Endothelial cell of umbilical vein (primary cell): ENCODE data around the gene TSSC4. TPM values are rescaled to one million over a fixed set of nuclear protein-coding genes. Genes with fewer than 3 reads are reported as not detected.

Experiments
- BruUV-seq: library from RNA; stranded (reverse); fragments of 400-500 nt; replicated peaks from 2 replicates; lab custom pipeline; 2021; lab: Mats Ljungman, UMichigan
- CTCF ChIA-PET: fragments of 300-600, 350-600 bp; sonication (Branson Sonifier 250); formaldehyde crosslinking; loops from one replicate; lab custom pipeline; 2021; ENCODE audit warnings: antibody characterized with exemption, inconsistent platforms; lab: Charles Lee
- POLR2A ChIA-PET: fragments of 300-600, 350-600 bp; sonication (Branson Sonifier 250); formaldehyde crosslinking; loops from one replicate; lab custom pipeline; 2021; ENCODE audit warnings: antibody characterized with exemption, inconsistent platforms; lab: Charles Lee
- DNase-seq: peaks from one replicate; pipeline ENCODE4 v3.0.0-alpha.2; 2011; ENCODE audit warnings: low read depth, low spot score
- FAIRE-seq: peaks from 2 replicates; lab custom pipeline; 2011; peaks lifted over from hg19 to GRCh38; lab: Jason Lieb, UNC
- H2AFZ ChIP-seq: 2 replicates; pipeline ENCODE4 v1.6.0; 2012; ENCODE audit warnings: low read depth, low read length, control low read depth, inconsistent platforms
- H3K27ac ChIP-seq: 2 replicates; pipeline ENCODE4 v1.5.1; 2011; ENCODE audit warnings: low read depth, mild to moderate bottlenecking, control low read depth, low read length, moderate library complexity; ENCODE audit not compliant: insufficient read depth
- H3K27me3 ChIP-seq, 2 experiments: 2 replicates each; pipeline versions ENCODE4 v1.6.0 to v1.6.1; 2011; ENCODE audit warnings: low read length in 2 of 2, mixed read lengths in 1 of 2; ENCODE audit not compliant: control insufficient read depth in 2 of 2, insufficient read depth in 2 of 2
- H3K36me3 ChIP-seq, 2 experiments: 2 replicates in 1 of 2; 3 replicates in 1 of 2; pipeline ENCODE4 v1.5.1; 2011; ENCODE audit warnings: low read length in 2 of 2, mild to moderate bottlenecking in 1 of 2, moderate library complexity in 1 of 2; ENCODE audit not compliant: control insufficient read depth in 2 of 2, insufficient read depth in 2 of 2; ENCODE audit errors: extremely low read depth in 1 of 2
- H3K4me1 ChIP-seq: 3 replicates; pipeline ENCODE4 v1.5.1; 2011; ENCODE audit warnings: mild to moderate bottlenecking, low read length; ENCODE audit not compliant: control insufficient read depth, insufficient read depth; ENCODE audit errors: extremely low read depth
- H3K4me2 ChIP-seq: 2 replicates; pipeline ENCODE4 v1.6.1; 2011; ENCODE audit warnings: low read length, control low read depth, mixed read lengths; ENCODE audit not compliant: insufficient read depth
- H3K4me3 ChIP-seq, 3 experiments: fragments of 200-600 bp in 1 of 3; sonication (generic), shearing (Covaris generic) in 1 of 3; replicated peaks in 1 of 3; 2 replicates each; pipeline ENCODE4 v1.5.1; 2011 to 2016; ENCODE audit warnings: control low read depth in 3 of 3, low read length in 3 of 3, mild to moderate bottlenecking in 2 of 3, inconsistent platforms in 1 of 3, low read depth in 1 of 3, moderate library complexity in 1 of 3; ENCODE audit not compliant: insufficient read depth in 1 of 3
- H3K79me2 ChIP-seq: 2 replicates; pipeline ENCODE4 v1.6.0; 2012; ENCODE audit warnings: low read length, inconsistent platforms; ENCODE audit not compliant: control insufficient read depth, insufficient read depth
- H3K9ac ChIP-seq: replicated peaks from 2 replicates; pipeline ENCODE3; 2011; ENCODE audit warnings: low read length, control low read depth; ENCODE audit not compliant: insufficient read depth; ENCODE audit errors: extremely low read depth
- H3K9me1 ChIP-seq: replicated peaks from 3 replicates; pipeline ENCODE4 v1.6.0; 2011; ENCODE audit warnings: mild to moderate bottlenecking, low read length; ENCODE audit not compliant: control insufficient read depth, insufficient read depth; ENCODE audit errors: extremely low read depth
- H3K9me3 ChIP-seq: replicated peaks from 2 replicates; pipeline ENCODE4 v1.5.1; 2012; ENCODE audit warnings: low read length, inconsistent platforms; ENCODE audit not compliant: control insufficient read depth, insufficient read depth
- H4K20me1 ChIP-seq: replicated peaks from 2 replicates; pipeline ENCODE3; 2011; ENCODE audit warnings: mild to moderate bottlenecking, low read length; ENCODE audit not compliant: control insufficient read depth, insufficient read depth; ENCODE audit errors: extremely low read depth
- EZH2 ChIP-seq: IDR thresholded peaks from 2 replicates; pipeline ENCODE4 v1.6.1; 2012; ENCODE audit warnings: borderline replicate concordance, low read depth, mild to moderate bottlenecking, moderate library complexity, low read length, inconsistent platforms; ENCODE audit not compliant: severe bottlenecking
- FOS ChIP-seq: IDR thresholded peaks from 2 replicates; pipeline ENCODE4 v1.6.1; 2011; ENCODE audit warnings: mild to moderate bottlenecking, low read length, moderate library complexity, borderline replicate concordance; ENCODE audit not compliant: insufficient read depth
- GATA2 ChIP-seq: IDR thresholded peaks from 2 replicates; pipeline ENCODE4 v1.7.0; 2011; ENCODE audit warnings: low read depth, mild to moderate bottlenecking, moderate library complexity, mixed read lengths, low read length; ENCODE audit not compliant: insufficient read length, insufficient read depth
- JUN ChIP-seq: IDR thresholded peaks from 2 replicates; pipeline ENCODE4 v1.6.1; 2011; ENCODE audit warnings: borderline replicate concordance, low read depth; ENCODE audit not compliant: insufficient read length, insufficient read depth
- MAX ChIP-seq: IDR thresholded peaks from 2 replicates; pipeline ENCODE4 v1.6.1; 2011; ENCODE audit not compliant: insufficient read depth, insufficient read length
- MYC ChIP-seq: IDR thresholded peaks from one replicate; pipeline ENCODE4 v1.6.1; 2011; ENCODE audit warnings: mild to moderate bottlenecking, low read depth, low read length
- POLR2A ChIP-seq: IDR thresholded peaks from 2 replicates; pipeline ENCODE4 v1.6.1; 2012; ENCODE audit warnings: low read depth, mild to moderate bottlenecking, control low read depth, low read length
- POLR2AphosphoS5 ChIP-seq: IDR thresholded peaks from 2 replicates; pipeline ENCODE4 v1.6.1; 2012; ENCODE audit warnings: low read depth, mild to moderate bottlenecking, control low read depth, low read length, moderate library complexity; ENCODE audit not compliant: insufficient read depth
- dilution Hi-C: fragments of 300-500 bp; cut with MboI; formaldehyde crosslinking; loops from one replicate; pipeline ENCODE4 v1.15.0; 2019; ENCODE audit warnings: low sequenced_read_pairs; ENCODE audit not compliant: extremely low pct_ligation_motif_present
- intact Hi-C: fragments of 100-400 bp; cut with micrococcal nuclease; formaldehyde crosslinking; loops from one replicate; pipeline ENCODE4 v1.10.0; 2022
- polyA plus RNA-seq, 4 experiments: library from polyadenylated mRNA; depleted of rRNA in 3 of 4; stranded (reverse) in 3 of 4; unstranded in 1 of 4; fragments of >200 nt; gene quantifications; 2 replicates each; pipeline versions ENCODE4 v1.2.1 to v1.2.3, GENCODE V29; 2011 to 2012; ENCODE audit warnings: missing spikeins in 1 of 4
- total RNA-seq: library from RNA; stranded (reverse); gene quantifications from 2 replicates; pipeline ENCODE4 v1.2.3, GENCODE V29; 2021
- TF ChIP-seq, protein P1 (sequence below), 2 donors: IDR thresholded peaks; 1 replicate in 1 of 2; 2 replicates in 1 of 2; pipeline ENCODE4 v1.5.1; 2011; ENCODE audit warnings: low read length in 2 of 2, mild to moderate bottlenecking in 2 of 2, moderate library complexity in 2 of 2, control low read depth in 1 of 2, inconsistent platforms in 1 of 2, low read depth in 1 of 2; ENCODE audit not compliant: insufficient read depth in 1 of 2; ENCODE audit errors: extremely low read depth in 1 of 2

TSSC4 gene
- total and polyA plus RNA-seq, 2 donors (not counting 3 experiments of a cell fraction or from before 2014, with no cell fraction given): 42.7 to 59.6 TPM

DNA sequence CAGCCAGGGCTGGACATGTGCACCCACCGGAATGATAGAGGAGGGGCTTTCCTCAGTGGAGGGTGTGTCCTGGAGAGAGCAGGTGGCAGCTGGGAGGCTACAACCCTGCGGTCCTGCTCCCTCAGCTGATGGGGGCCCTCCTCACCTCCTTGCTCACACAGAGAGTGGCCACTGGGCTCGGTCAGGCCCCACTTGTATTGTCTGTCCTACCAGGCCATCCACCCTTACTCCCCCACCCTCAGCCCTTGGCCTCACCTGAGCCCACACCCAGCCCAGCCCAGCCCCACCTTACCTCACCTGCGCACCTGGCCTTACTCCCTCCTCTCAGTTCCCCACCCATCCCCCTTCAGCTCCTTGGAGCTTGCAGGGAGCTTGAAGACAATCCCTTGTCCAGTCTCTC lies 40.6 kb downstream of the TSSC4 start:
- Histone ChIP-seq H4K20me1 (no peaks in the 10 kb centered on the region), H3K9ac (no peak overlapping the region), H3K9me3 (no peaks in the 10 kb centered on the region), H3K4me3 (no peak overlapping the region), H2AFZ (no peak overlapping the region), H3K4me1 (no peaks in the 10 kb centered on the region), H3K27ac (no peak overlapping the region), H3K27me3 (peaks cover 9 to 11% of the 10 kb centered on the region in 2 experiments), H3K36me3 (no peaks in the 10 kb centered on the region), H3K4me2 (no peak overlapping the region), H3K79me2 (no peaks in the 10 kb centered on the region), H3K9me1 (no peaks in the 10 kb centered on the region)
- no peak for FAIRE-seq
- POLR2A ChIA-PET: no interaction called here
- dilution Hi-C loops (no loop called here), intact Hi-C loops (no loop called here)
- no peak for DNase-seq
- BruUV-seq: no TSS peak
- no peak for TF ChIP-seq GATA2
- no peak for TF ChIP-seq MAX
- no peak for TF ChIP-seq MYC
- TF ChIP-seq, protein P1, sequence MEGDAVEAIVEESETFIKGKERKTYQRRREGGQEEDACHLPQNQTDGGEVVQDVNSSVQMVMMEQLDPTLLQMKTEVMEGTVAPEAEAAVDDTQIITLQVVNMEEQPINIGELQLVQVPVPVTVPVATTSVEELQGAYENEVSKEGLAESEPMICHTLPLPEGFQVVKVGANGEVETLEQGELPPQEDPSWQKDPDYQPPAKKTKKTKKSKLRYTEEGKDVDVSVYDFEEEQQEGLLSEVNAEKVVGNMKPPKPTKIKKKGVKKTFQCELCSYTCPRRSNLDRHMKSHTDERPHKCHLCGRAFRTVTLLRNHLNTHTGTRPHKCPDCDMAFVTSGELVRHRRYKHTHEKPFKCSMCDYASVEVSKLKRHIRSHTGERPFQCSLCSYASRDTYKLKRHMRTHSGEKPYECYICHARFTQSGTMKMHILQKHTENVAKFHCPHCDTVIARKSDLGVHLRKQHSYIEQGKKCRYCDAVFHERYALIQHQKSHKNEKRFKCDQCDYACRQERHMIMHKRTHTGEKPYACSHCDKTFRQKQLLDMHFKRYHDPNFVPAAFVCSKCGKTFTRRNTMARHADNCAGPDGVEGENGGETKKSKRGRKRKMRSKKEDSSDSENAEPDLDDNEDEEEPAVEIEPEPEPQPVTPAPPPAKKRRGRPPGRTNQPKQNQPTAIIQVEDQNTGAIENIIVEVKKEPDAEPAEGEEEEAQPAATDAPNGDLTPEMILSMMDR (IDR thresholded peaks at IDR 0.05; ENCODE audit: extremely low read depth in 1 of 2, insufficient read depth in 1 of 2, low read depth in 1 of 2, low read length in 2 of 2): no peak
- TF ChIP-seq EZH2: no peak
- no peak for TF ChIP-seq POLR2AphosphoS5
- TF ChIP-seq FOS: no peak
- no peak for TF ChIP-seq POLR2A
- TF ChIP-seq JUN: no peak
- CTCF ChIA-PET: interaction anchor here (1.0 to 2.1 kb wide), 4 partner anchors 10 to 90 kb away, joined by 3 to 6 read pairs (median 4); no protein-coding TSS in a partner anchor
